Glutamatergic neuron (in vitro differentiated cells): ENCODE results near the gene PRKD3. TPM values are rescaled to one million over a fixed set of nuclear protein-coding genes. Genes with fewer than 3 reads are reported as not detected.

Experiments used
- DNase-seq: peaks from one replicate; pipeline ENCODE4 v3.0.0; 2022
- H3K27ac Mint-ChIP-seq: one replicate; pipeline ENCODE4 v1.8.0; 2020; ENCODE audit warnings: mild to moderate bottlenecking, mixed read lengths, inconsistent platforms; ENCODE audit not compliant: unreplicated experiment
- H3K27me3 Mint-ChIP-seq: one replicate; pipeline ENCODE4 v1.8.0; 2020; ENCODE audit warnings: mild to moderate bottlenecking, moderate library complexity, mixed read lengths, inconsistent platforms; ENCODE audit not compliant: unreplicated experiment
- H3K36me3 Mint-ChIP-seq: one replicate; pipeline ENCODE4 v1.8.0; 2020; ENCODE audit warnings: mild to moderate bottlenecking, mixed read lengths, inconsistent platforms; ENCODE audit not compliant: unreplicated experiment
- H3K4me1 Mint-ChIP-seq: one replicate; pipeline ENCODE4 v1.8.0; 2020; ENCODE audit warnings: mild to moderate bottlenecking, low read depth, mixed read lengths, inconsistent platforms; ENCODE audit not compliant: unreplicated experiment
- H3K4me3 Mint-ChIP-seq: one replicate; pipeline ENCODE4 v1.8.0; 2020; ENCODE audit warnings: mild to moderate bottlenecking, mixed read lengths, inconsistent platforms; ENCODE audit not compliant: unreplicated experiment
- H3K9me3 Mint-ChIP-seq: one replicate; pipeline ENCODE4 v1.8.0; 2020; ENCODE audit warnings: mild to moderate bottlenecking, moderate library complexity, mixed read lengths, inconsistent platforms; ENCODE audit not compliant: unreplicated experiment
- CTCF ChIP-seq: fragments of 200-600 bp; sonication (generic); IDR thresholded peaks from one replicate; pipeline ENCODE4 v1.5.0; 2021; ENCODE audit not compliant: partially characterized antibody, unreplicated experiment
- total RNA-seq: library from RNA; stranded (reverse); fragmentation: NEBNext Ultra II Directional; extraction: Animal tissue kit (Norgen Biotek cat#: 25700); gene quantifications from one replicate; pipeline ENCODE4 v1.2.1, GENCODE V29; 2021; ENCODE audit not compliant: unreplicated experiment

The PRKD3 gene
- total RNA-seq, 1 donor from 2014 or later: 47.9 TPM

- no peaks in the 10 kb centered on the region for H3K27me3 Mint-ChIP-seq
- no peak for TF ChIP-seq CTCF
- H3K27ac Mint-ChIP-seq: no peak overlapping the region
- peaks cover 14% of the 10 kb centered on the region for H3K4me1 Mint-ChIP-seq
- DNase-seq: no peak
- no peaks in the 10 kb centered on the region for H3K9me3 Mint-ChIP-seq
- H3K36me3 Mint-ChIP-seq: no peaks in the 10 kb centered on the region
- no peak overlapping the region for H3K4me3 Mint-ChIP-seq
These were observed 18.6 kb downstream of the PRKD3 start for GRCh38 chr2:37306024-37306423.

- Mint-ChIP-seq H3K4me1 (peaks cover 13% of the 10 kb centered on the region), H3K9me3 (no peaks in the 10 kb centered on the region), H3K36me3 (no peaks in the 10 kb centered on the region), H3K27me3 (no peaks in the 10 kb centered on the region), H3K27ac (no peak overlapping the region), H3K4me3 (no peak overlapping the region)
- TF ChIP-seq CTCF: no peak
- no peak for DNase-seq
These were observed 21.9 kb downstream of the PRKD3 start for GRCh38 chr2:37302701-37303252.

GRCh38 chr2:37301408-37301807, 23.2 kb downstream of the PRKD3 start:
- DNase-seq: no peak
- H3K27me3 Mint-ChIP-seq: no peaks in the 10 kb centered on the region

DNA sequence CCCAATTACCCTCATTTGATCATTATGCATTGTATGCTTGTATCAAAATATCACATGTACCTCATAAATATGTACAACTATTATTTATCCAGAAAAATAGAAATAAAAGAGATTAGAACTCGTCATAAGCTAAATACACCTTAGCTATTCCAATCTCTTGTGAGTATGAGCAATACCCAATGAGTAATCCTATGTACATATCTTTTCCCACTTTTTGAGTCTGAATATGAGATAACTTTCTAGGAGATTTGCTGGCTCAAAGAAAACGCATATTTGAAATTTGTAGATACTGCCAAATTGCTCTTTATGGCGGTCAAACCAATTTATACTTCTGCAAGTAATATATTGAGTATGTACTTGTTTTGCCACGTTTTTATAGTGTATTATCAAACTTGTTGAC, 24.1 kb downstream of the PRKD3 start:
- Mint-ChIP-seq H3K4me1 (peaks cover 10% of the 10 kb centered on the region), H3K27me3 (no peaks in the 10 kb centered on the region), H3K9me3 (no peaks in the 10 kb centered on the region), H3K36me3 (no peaks in the 10 kb centered on the region), H3K4me3 (no peak overlapping the region), H3K27ac (no peak overlapping the region)
- TF ChIP-seq CTCF: no peak
- no peak for DNase-seq

More at GRCh38 chr2:37301408-37301807, 23.2 kb downstream of the PRKD3 start:
- no peak overlapping the region for H3K4me3 Mint-ChIP-seq
- peak overlapping the region; percentile 3 for H3K27ac Mint-ChIP-seq
- no peaks in the 10 kb centered on the region for H3K36me3 Mint-ChIP-seq
- H3K4me1 Mint-ChIP-seq: peaks cover 13% of the 10 kb centered on the region
- TF ChIP-seq CTCF: no peak
- H3K9me3 Mint-ChIP-seq: no peaks in the 10 kb centered on the region

- no peak overlapping the region for H3K4me3 Mint-ChIP-seq
- no peak for DNase-seq
- H3K9me3 Mint-ChIP-seq: no peaks in the 10 kb centered on the region
- no peaks in the 10 kb centered on the region for H3K36me3 Mint-ChIP-seq
- peak overlapping the region; percentile 18 for H3K27ac Mint-ChIP-seq
- peaks cover 7% of the 10 kb centered on the region for H3K4me1 Mint-ChIP-seq
- no peaks in the 10 kb centered on the region for H3K27me3 Mint-ChIP-seq
- no peak for TF ChIP-seq CTCF
These were observed 24.5 kb downstream of the PRKD3 start for GRCh38 chr2:37300146-37300545.
